NCI-H2196 (cell line): Measurements from ENCODE around the gene TMEM79.

Experiments
- DNase-seq: peaks from one replicate; lab custom pipeline; 2025; ENCODE audit not compliant: unreplicated experiment; lab: John Stamatoyannopoulos, UW

The TMEM79 gene

DNA sequence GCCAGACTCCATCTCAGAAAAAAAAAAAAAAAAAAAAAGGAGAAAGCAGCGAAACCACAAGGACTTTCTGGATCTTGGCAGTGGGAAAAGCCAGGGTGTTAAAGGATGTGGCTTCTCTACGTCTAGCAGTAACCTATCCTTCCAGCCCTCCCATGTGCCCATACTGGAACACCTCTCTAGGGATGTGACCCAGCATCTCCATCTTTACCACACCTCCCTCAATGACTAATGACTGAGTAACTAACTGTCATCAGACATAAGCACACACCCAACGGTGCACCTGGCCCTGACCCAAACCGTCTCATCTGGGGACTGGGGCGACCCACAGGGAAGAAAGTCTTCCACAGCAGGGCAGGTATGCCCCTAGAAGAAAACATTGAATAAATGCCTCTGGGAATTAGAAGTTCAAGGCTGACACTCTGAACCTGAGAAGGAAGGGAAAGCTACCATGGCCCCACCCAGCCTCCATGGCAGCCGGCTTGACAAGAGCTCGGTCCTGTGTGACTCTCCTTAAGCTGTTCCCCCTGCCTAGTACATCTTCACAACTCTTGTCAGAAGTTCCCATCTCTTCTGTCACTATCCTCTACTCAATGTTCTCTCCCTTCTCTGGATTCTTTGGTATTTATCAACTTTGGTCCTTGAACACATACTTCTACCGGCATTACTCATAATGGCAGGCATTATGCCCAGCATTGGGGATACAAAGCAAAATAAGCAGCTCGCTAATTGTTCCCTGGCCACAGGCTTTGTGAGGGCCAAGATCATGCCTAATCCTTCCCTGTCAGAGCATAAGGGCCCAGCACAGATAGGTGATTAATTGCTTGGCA, 21.5 kb upstream of the TMEM79 start:
- DNase-seq: no peak

DNA sequence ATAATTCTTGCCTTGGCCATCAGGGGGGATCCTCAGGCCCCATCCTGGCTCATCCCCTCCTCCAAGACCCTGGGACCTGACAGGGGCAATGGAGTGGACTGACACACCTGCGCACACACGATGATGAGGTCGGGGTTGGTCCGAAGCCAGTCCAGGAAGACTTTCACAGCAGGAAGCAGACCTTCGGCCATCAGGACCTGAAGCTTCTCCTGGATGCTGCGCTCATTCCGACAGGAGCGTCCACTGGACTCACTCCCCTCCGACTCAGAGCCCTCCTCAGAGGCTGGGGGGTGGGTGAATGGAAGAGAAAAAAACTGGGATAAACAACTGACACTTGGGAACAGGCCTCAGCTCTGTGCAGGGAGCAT, 20.9 kb upstream of the TMEM79 start:
- DNase-seq: no peak

DNA sequence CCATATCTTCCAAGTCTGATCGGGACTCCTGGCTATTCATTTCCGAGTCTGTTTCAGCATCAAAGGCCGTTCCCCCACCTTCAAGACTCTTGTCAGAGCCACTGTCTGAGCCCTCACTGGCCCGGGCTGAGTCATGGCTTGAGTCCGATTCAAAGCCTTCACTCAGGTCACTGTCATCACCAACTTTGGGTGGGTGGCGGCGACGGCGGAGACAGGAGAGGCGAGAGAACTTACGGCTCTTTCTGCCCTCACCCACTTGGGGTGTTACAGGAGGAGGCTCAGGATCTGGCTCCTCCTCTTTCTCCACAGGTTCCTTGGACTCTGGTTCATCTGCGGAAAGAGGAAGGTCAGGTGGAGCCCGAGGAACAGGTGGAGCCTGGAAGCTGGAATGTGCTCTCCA, 18.1 kb upstream of the TMEM79 start:
- DNase-seq: no peak

DNA sequence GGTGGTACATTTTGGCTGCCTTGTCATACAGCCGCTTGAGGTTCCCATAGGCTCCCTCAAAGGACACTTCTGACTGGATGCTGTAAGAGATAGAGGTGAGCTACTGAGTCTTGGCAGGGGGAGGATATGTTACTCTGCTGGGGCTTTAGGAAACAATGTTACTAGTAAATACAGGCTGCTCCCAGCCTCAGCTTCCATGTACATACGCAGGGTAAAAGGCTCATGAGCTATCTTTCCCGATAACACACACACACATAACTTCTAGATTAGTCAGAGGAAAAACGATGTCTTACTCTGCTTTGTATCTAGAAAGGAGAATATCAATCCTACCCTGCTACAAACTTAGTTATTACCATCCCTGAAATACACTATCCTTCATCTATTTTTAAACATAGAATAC, 15.8 kb upstream of the TMEM79 start:
- no peak for DNase-seq

DNA sequence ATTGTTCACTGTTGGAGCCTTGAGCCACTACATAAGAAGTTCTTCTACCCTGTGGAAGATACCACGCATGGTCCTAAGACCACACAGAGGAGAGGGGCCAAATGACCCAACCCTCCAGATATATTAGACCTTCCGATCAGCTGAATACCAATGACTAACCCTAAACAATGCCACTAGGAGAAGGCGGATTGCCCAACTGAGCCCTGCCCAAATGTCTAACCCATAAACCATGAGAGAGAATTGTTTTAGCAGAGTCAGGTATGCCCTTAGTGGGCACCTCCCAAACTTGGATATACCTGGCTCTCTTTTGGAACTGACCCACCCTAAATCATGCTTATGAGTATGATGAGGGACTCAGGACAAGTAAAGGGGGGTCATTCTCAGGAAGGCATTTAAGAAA, 13.8 kb upstream of the TMEM79 start:
- no peak for DNase-seq

DNA sequence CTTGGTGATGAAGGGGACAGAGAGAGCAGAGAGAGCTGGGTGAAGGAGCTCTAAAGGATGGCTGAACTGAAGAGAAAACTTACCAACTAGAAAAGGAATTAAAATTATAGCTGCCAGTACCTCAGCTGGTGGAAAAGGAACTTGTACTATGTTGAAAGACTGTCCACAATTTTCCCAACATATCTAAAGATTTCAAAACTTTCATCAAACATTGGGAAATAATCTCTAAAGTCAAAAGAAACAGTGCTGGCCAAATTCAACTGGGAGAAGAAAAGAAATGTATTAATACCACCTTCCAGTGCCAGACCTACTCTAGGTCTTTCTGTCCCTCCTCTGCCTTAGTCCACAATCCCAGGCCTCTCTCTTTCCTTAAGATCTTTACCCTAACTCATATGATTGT, 7.6 kb upstream of the TMEM79 start:
- no peak for DNase-seq

DNA sequence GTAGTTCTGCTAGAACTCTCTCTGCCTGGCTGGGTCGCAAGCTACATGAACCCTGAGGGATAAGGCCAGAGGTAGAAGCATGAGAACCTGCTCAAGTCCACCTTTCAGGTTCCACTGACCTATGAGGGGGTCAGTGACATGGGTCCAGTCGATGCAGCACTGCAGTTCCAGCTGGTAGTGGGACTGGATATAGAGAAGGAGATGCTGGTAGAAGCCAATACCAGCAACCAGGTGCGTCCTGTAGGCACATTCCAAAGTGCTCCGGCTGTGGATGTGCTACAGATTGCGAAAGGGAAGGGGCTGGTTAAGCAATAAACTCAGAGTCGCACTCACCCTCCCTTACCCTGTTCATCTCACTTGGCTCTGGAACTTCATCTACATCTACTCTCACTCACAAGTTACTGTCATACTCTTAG, 7.2 kb upstream of the TMEM79 start:
- DNase-seq: no peak

DNA sequence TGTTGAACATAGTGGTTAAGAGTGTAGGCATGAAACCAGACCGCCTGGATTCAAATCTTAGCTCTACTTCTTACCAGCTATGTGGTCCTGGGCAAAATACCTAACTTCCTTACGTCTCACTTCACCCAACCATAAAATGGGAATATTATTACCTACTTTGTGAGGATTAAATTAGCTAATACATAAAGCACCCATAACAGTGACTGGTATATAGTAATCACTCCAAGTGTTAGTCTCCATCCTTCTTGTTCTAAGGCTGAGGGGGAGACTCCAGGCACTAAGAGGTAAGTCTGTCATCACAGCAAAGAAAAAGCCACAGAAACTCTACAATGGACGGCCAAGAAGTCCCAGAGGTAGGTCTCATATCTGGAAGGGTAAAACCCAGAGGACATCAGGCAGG, 4.3 kb upstream of the TMEM79 start:
- DNase-seq: no peak

DNA sequence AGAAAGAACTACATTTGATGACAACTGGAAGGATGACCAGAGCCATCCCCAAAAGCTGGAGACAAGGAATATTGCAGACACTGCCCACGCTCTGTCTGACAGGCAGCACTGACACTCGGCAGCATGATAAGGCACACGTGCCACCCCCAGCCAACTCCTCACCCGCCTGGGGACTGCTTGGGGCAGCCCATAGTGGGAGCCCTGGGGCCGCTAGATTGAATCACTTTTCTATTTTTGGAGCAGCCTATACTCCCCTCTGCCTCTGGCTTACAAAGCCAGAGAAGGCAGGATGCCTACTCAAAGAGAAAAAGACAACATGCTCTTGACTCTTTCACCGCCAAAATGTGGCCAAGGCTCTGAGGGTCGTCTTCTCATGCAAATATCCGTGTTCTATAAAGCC, 2.8 kb upstream of the TMEM79 start:
- no peak for DNase-seq

DNA sequence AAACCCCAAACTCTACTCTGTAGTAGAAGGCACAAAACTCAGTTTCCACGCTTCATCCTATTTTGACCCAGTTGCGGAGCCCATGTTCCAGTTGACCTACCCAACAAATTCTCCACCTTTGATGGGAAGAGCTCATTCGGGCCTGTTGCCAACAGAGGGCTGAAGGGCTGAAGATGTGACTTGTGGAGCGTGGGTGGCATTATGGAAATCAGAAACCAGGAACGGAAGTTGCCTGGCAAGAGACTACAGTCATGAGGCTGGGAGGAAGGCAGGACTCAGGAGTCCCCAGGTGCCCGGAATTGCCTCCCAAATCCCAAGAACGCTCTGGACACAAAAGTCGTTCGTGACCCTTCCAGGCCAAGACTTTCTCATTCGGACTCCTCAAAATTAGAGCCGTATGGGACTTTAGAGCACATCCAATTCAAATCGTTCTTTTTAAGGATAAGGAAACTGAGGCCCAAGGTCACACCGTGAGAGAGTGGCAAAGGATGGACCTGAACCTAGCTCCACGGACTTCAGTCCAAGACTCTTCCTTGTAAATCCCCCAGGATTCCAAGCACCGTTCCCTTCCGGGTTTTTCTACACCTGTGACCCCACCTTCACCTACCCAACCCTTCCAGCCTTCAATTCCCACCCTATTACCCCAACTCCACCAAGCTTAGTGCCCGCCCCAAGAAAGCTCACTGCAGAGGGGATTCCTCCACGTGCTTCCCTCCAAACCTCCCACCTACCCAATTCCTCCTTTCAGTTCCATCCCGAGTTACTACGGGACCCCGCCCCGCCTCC, 2.2 kb upstream of the TMEM79 start:
- DNase-seq: peak; percentile 28

DNA sequence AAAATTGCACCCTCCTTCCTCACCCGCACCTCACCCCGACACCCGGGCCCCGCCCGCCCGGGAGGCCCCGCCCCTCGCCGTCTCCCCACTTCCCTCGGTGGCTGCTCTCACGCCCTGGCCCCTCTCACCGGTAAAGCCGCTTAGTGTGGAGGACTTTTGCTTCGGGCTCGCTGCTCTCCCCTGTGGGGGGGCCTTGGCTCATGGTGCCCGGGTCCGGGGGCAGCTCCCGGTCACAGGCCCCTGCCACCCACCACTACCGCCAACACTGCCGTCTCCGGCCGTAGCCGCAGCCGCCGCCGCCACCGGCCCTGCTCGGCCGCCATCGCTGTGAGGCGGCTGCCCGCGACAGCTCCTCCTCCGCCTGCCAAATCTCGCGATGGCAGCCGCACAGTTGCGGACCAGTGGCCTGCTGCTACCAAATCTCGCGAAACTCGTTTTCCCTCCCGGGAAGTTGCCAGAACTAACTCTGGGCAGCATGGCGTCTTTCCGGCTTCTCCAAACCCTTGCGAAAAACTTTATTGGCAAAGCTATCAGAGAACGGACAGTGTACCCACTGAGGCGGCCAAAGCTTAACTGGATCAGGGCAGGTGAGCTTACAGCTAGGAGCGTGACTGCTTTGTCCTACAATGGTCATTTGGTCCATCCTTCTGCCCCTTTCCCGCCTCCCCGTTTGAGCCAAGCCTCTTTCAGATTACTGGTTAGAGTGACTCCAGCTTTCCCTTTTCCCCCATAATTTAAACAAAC, 1.5 kb upstream of the TMEM79 start, which contains the start of gene SMG5:
Gene SMG5, minus strand, starts transcription at position 347 of the 744 bp plus-strand sequence. Its CDS starts 145 bp downstream, at position 202.
- peak; percentile 99 for DNase-seq

DNA sequence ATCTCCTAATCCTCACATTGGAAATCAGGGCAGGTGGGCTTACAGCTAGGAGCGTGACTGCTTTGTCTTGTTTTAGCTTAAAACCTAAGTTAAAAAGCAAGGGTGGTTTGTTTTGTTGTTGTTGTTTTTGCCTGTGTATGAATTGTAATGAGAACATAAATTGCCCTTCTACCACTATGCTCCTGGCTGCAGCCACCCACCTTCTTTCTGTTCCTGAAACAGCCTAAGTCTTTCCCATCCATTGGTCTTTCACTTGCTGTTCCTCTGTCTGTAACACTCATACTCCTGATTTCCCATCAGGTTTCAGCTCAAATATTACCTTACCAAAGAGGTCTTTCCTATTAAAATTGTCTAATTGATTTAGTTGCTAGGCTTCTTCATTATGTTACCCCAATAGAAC, 604 bp upstream of the TMEM79 start:
- DNase-seq: no peak

DNA sequence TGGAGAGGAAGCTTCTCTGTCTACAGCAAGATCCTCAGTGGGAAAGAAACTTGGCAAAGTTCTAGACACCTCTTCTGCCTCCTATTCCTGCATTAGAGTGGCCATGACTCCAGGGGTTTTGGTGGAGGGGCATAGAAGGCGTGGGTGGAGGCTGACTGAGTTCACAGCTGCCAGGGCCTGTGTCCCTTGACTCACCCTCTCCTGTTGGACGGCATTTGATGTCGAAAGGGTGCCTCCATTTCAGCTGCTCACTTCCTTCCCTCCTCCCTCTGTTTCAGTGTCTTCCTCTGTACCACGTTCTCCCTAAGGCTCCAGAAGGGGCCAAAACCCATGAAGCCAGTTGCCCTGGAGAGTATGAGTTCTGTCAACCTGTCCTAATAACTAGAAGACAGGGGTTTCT, 632 bp downstream of the TMEM79 start:
- DNase-seq: no peak

DNA sequence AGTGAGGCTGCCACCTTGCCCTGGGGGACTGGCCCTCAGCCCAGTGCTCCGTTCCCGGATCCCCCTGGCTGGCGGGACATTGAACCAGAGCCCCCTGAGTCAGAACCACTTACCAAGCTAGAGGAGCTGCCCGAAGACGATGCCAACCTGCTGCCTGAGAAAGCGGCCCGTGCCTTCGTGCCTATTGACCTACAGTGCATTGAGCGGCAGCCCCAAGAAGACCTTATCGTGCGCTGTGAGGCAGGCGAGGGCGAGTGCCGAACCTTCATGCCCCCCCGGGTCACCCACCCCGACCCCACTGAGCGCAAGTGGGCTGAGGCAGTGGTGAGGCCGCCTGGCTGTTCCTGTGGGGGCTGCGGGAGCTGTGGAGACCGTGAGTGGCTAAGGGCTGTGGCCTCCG, 1.3 kb downstream of the TMEM79 start:
- no peak for DNase-seq

DNA sequence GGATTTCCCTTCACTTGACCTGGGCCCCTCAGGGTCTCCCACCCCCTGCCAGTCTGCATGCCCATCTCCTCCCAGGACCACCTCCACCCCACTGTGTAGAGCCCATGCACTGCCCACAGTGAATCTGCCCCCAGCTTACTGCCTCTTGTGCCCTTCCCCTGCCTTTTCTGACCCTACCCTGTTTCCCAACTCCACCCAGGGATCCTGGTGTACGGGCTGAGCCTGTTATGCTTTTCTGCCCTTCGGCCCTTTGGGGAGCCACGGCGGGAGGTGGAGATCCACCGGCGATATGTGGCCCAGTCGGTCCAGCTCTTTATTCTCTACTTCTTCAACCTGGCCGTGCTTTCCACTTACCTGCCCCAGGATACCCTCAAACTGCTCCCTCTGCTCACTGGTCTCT, 1.9 kb downstream of the TMEM79 start:
- no peak for DNase-seq

DNA sequence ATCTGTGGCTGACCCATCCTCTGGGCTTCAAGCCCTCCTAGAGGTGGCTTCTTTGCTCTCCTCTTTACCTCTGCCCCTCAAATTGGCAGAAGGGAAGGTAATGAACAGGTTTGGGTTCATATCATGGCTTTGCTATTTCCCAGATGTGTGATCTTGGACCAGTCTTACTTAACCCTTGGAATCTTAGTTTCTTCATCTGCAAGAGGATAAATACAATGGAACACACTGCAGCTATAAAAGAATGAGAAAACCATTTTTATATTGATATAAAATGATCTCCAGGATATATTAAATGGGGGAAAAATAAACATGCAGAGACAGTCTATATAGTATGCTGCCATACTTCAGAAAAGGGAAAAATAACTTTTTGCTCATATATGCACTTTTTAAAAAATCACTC, 5.7 kb downstream of the TMEM79 start:
- DNase-seq: no peak

DNA sequence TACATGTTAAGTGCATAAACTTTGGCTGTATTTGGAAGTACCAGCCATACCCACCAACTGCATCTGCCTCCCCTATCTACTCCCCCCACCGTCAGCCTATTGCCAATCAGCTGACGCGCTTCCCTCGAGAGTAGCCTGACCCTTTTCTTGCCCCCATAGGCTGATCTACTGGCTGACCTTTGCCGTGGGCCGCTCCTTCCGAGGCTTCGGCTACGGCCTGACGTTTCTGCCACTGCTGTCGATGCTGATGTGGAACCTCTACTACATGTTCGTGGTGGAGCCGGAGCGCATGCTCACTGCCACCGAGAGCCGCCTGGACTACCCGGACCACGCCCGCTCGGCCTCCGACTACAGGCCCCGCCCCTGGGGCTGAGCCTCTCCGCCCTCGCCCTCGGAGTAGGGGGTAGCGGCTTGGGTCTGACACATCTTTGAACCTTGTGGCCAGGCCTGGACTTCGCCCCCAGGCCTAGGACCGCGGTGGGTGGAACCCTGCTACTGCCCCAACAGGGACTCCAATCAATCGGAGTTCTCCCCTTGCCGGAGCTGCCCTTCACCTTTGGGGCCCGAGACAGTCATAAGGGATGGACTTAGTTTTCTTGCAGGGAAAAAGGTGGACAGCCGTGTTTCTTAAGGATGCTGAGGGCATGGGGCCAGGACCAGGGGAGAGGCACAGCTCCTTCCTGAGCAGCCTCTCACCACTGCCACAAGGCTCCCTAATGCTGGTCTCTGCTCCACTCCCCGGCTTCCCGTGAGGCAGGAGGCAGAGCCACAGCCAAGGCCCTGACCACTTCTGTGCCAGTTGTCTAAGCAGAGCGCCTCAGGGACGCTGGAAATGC, 7.3 kb downstream of the TMEM79 start:
- peak; percentile 56 for DNase-seq

DNA sequence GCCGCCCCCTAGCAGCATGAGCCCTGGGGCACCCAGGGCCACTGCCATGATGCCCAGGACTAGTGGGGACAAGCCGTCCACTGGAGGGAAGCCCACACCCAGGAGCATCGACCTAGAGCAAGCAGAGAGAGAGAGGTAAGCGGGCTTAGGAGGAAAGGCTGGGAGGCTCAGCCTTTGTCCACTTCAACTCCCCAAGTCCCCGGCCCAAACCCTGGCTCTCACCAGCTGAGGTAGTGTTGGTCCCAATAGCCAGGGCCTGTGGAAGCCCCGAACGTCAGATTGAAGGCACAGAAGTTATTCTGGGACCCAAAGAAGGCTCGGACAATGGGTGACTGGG, 8.9 kb downstream of the TMEM79 start:
- no peak for DNase-seq

DNA sequence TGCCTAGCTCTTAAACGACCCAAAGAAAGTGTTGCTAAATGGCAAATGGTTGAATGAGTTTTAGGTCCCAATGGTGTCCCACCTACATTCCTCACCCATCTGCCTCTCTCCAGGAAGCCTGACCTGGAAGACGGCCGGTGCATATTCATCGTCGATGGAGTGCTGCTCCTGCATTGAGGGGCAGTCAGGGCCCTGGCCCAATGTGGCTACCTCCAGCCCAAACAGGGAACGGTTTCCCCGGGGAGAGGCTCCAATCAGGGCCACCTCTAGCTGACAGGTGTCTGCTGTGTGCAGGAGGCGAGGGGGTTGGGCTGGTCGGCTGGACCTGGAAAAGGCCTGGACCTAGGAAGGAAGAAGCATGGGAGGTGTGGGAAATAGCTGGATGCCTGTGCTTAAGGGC, 9.8 kb downstream of the TMEM79 start:
- DNase-seq: no peak

DNA sequence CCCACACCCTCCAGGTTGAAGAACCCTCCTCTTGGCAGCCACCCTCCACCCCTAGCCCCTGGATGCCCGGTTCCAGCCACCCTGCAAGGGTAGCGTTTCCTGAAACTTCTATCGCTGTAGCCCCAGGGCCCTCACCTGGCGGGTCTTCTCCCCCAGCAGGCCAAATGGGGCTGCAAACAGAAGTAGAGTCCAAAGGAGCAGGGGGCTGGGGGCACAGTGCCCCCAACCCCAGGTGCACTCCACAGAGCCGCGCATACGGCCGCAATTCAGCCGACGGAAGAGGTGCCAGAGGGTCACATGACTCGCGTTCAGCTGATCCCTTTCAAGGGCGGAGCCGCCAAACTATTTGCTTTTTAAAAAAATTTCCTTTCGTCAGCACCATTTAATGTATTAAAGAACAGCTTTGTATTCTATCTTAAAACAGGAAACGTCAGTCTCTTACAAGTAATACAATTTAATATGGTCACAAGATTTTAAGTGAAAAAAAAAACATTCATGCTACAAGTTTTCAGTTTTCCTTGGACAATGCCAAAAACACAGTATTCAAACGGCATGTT, 11.3 kb downstream of the TMEM79 start, which contains the start of gene GLMP:
Gene GLMP, minus strand, starts transcription at position 289 of the 557 bp plus-strand sequence. Its CDS starts 34 bp downstream, at position 255.
- peak; percentile 71 for DNase-seq
